Measurements from ENCODE around the gene SBNO1.

The SBNO1 gene

GRCh38 chr12:123358035-123358434, 6.6 kb downstream of the SBNO1 start:
- Histone ChIP-seq H3K4me3 (ENCODE audit: low read length in 2 of 2) (no peak overlapping the region), H4K8ac (ENCODE audit: low read depth, low read length) (no peak overlapping the region), H2AFZ (ENCODE audit: low read length) (no peak overlapping the region), H3K9me3 (replicated peaks in 1 of 2; ENCODE audit: control insufficient read depth in 2 of 2, insufficient read depth in 1 of 2, low read depth in 1 of 2, low read length in 2 of 2) (no peaks in the 10 kb centered on the region), H3K14ac (ENCODE audit: low read length) (no peak overlapping the region), H2AK5ac (ENCODE audit: low read depth, low read length) (no peak overlapping the region), H3K9ac (ENCODE audit: low read depth, low read length, poor library complexity) (no peak overlapping the region), H3K79me1 (ENCODE audit: low read depth, low read length) (peaks cover 4% of the 10 kb centered on the region), H3K36me3 (replicated peaks in 1 of 2; ENCODE audit: control insufficient read depth in 2 of 2, insufficient read depth in 2 of 2, low read length in 2 of 2) (peaks cover 0 to 47% of the 10 kb centered on the region in 2 donors), H3K23ac (ENCODE audit: low read depth, low read length, poor library complexity) (no peak overlapping the region), H3K4ac (ENCODE audit: low read length) (no peak overlapping the region), H3K27me3 (ENCODE audit: control insufficient read depth in 3 of 3, insufficient read depth in 3 of 3, low read depth in 1 of 3, low read length in 3 of 3) (no peaks in the 10 kb centered on the region), H2BK120ac (ENCODE audit: low read depth, low read length) (no peak overlapping the region), H2BK5ac (ENCODE audit: low read length) (no peak overlapping the region), H3K27ac (replicated peaks; ENCODE audit: low read length) (no peak overlapping the region), H3K4me2 (ENCODE audit: insufficient read depth, low read length, poor library complexity, severe bottlenecking) (no peak overlapping the region), H3K4me1 (ENCODE audit: control insufficient read depth in 2 of 2, insufficient read depth in 1 of 2, low read depth in 1 of 2, low read length in 2 of 2) (peaks cover 2 to 3% of the 10 kb centered on the region in 2 donors), H2BK12ac (ENCODE audit: low read length) (no peak overlapping the region), H4K91ac (ENCODE audit: low read depth, low read length, poor library complexity) (no peak overlapping the region), H2BK15ac (ENCODE audit: low read length) (no peak overlapping the region), H3K18ac (ENCODE audit: low read length) (no peak overlapping the region)
- DNase-seq (ENCODE audit: low spot score): no peak
- WGBS, 2 donors (ENCODE audit: extremely low coverage in 2 of 2, insufficient read length in 2 of 2, insufficient replicate concordance in 1 of 2): no CpG with 5 or more reads among the region's 1 CpG

DNA sequence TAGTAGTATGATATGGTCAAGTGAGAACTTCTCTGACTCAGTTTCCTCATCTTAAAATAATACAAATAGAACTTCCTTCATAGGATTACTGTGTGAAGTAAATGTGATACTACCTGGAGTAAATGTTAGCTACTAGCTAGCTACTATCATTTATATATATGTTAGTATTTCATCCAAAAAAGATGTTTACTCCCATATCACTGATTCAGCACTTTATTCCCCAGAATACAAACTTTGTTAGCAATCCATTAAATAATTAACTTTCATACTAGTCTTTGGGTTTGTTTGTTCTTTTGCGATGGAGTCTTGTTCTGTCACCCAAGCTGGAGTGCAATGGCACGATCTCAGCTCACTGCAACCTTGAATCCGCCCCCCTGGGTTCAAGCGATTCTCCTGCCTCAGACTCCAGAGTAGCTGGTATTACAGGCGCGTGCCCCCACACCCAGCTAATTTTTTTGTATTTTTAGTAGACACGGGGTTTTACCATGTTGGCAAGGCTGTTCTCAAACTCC, 8.4 kb downstream of the SBNO1 start:
- H3K27me3 ChIP-seq (ENCODE audit: control insufficient read depth in 3 of 3, insufficient read depth in 3 of 3, low read depth in 1 of 3, low read length in 3 of 3): no peaks in the 10 kb centered on the region
- no peak overlapping the region for H2BK15ac ChIP-seq (ENCODE audit: low read length)
- no peak overlapping the region for H3K18ac ChIP-seq (ENCODE audit: low read length)
- no peak overlapping the region for H4K91ac ChIP-seq (ENCODE audit: low read depth, low read length, poor library complexity)
- no peak overlapping the region for H2AK5ac ChIP-seq (ENCODE audit: low read depth, low read length)
- no peak overlapping the region for H3K4me3 ChIP-seq (ENCODE audit: low read length in 2 of 2)
- H2BK5ac ChIP-seq (ENCODE audit: low read length): no peak overlapping the region
- no peak for DNase-seq (ENCODE audit: low spot score)
- no peak overlapping the region for H3K23ac ChIP-seq (ENCODE audit: low read depth, low read length, poor library complexity)
- H2BK12ac ChIP-seq (ENCODE audit: low read length): no peak overlapping the region
- peaks cover 0 to 54% of the 10 kb centered on the region in 2 donors for H3K36me3 ChIP-seq (replicated peaks in 1 of 2; ENCODE audit: control insufficient read depth in 2 of 2, insufficient read depth in 2 of 2, low read length in 2 of 2)
- no peak overlapping the region for H3K14ac ChIP-seq (ENCODE audit: low read length)
- H3K79me1 ChIP-seq (ENCODE audit: low read depth, low read length): peaks cover 6% of the 10 kb centered on the region
- no CpG with 5 or more reads among the region's 7 CpGs for WGBS, 2 donors (ENCODE audit: extremely low coverage in 2 of 2, insufficient read length in 2 of 2, insufficient replicate concordance in 1 of 2)
- no peak overlapping the region for H2BK120ac ChIP-seq (ENCODE audit: low read depth, low read length)
- H3K4me2 ChIP-seq (ENCODE audit: insufficient read depth, low read length, poor library complexity, severe bottlenecking): no peak overlapping the region
- no peak overlapping the region for H3K27ac ChIP-seq (replicated peaks; ENCODE audit: low read length)
- no peak overlapping the region for H4K8ac ChIP-seq (ENCODE audit: low read depth, low read length)
- H2AFZ ChIP-seq (ENCODE audit: low read length): no peak overlapping the region
- H3K4ac ChIP-seq (ENCODE audit: low read length): no peak overlapping the region
- no peaks in the 10 kb centered on the region for H3K9me3 ChIP-seq (replicated peaks in 1 of 2; ENCODE audit: control insufficient read depth in 2 of 2, insufficient read depth in 1 of 2, low read depth in 1 of 2, low read length in 2 of 2)
- H3K4me1 ChIP-seq (ENCODE audit: control insufficient read depth in 2 of 2, insufficient read depth in 1 of 2, low read depth in 1 of 2, low read length in 2 of 2): no peaks in the 10 kb centered on the region
- H3K9ac ChIP-seq (ENCODE audit: low read depth, low read length, poor library complexity): no peak overlapping the region

GRCh38 chr12:123354600-123354999, 10.0 kb downstream of the SBNO1 start:
- H3K4me3 ChIP-seq (ENCODE audit: low read length in 2 of 2): no peak overlapping the region
- H3K79me1 ChIP-seq (ENCODE audit: low read depth, low read length): peaks cover 6% of the 10 kb centered on the region
- no peak overlapping the region for H3K4ac ChIP-seq (ENCODE audit: low read length)
- H3K14ac ChIP-seq (ENCODE audit: low read length): no peak overlapping the region
- no peak overlapping the region for H3K18ac ChIP-seq (ENCODE audit: low read length)
- no peak overlapping the region for H3K27ac ChIP-seq (replicated peaks; ENCODE audit: low read length)
- no peak overlapping the region for H3K4me2 ChIP-seq (ENCODE audit: insufficient read depth, low read length, poor library complexity, severe bottlenecking)
- no peaks in the 10 kb centered on the region for H3K4me1 ChIP-seq (ENCODE audit: control insufficient read depth in 2 of 2, insufficient read depth in 1 of 2, low read depth in 1 of 2, low read length in 2 of 2)
- no peak for DNase-seq (ENCODE audit: low spot score)
- no peak overlapping the region for H3K23ac ChIP-seq (ENCODE audit: low read depth, low read length, poor library complexity)
- H3K27me3 ChIP-seq (ENCODE audit: control insufficient read depth in 3 of 3, insufficient read depth in 3 of 3, low read depth in 1 of 3, low read length in 3 of 3): no peaks in the 10 kb centered on the region
- H4K91ac ChIP-seq (ENCODE audit: low read depth, low read length, poor library complexity): no peak overlapping the region
- no peak overlapping the region for H2BK15ac ChIP-seq (ENCODE audit: low read length)
- H3K9me3 ChIP-seq (replicated peaks in 1 of 2; ENCODE audit: control insufficient read depth in 2 of 2, insufficient read depth in 1 of 2, low read depth in 1 of 2, low read length in 2 of 2): no peaks in the 10 kb centered on the region
- H2BK120ac ChIP-seq (ENCODE audit: low read depth, low read length): no peak overlapping the region
- no peak overlapping the region for H3K9ac ChIP-seq (ENCODE audit: low read depth, low read length, poor library complexity)
- H2AK5ac ChIP-seq (ENCODE audit: low read depth, low read length): no peak overlapping the region
- H2BK12ac ChIP-seq (ENCODE audit: low read length): no peak overlapping the region
- no peak overlapping the region for H2BK5ac ChIP-seq (ENCODE audit: low read length)
- no peak overlapping the region for H2AFZ ChIP-seq (ENCODE audit: low read length)
- H4K8ac ChIP-seq (ENCODE audit: low read depth, low read length): no peak overlapping the region
- peaks cover 3 to 56% of the 10 kb centered on the region in 2 donors for H3K36me3 ChIP-seq (replicated peaks in 1 of 2; ENCODE audit: control insufficient read depth in 2 of 2, insufficient read depth in 2 of 2, low read length in 2 of 2)
- no CpG with 5 or more reads among the region's 2 CpGs for WGBS, 2 donors (ENCODE audit: extremely low coverage in 2 of 2, insufficient read length in 2 of 2, insufficient replicate concordance in 1 of 2)

- Histone ChIP-seq H2BK15ac (ENCODE audit: low read length) (no peak overlapping the region), H3K9ac (ENCODE audit: low read depth, low read length, poor library complexity) (no peak overlapping the region), H3K9me3 (replicated peaks in 1 of 2; ENCODE audit: control insufficient read depth in 2 of 2, insufficient read depth in 1 of 2, low read depth in 1 of 2, low read length in 2 of 2) (no peaks in the 10 kb centered on the region), H3K4ac (ENCODE audit: low read length) (no peak overlapping the region), H2BK5ac (ENCODE audit: low read length) (no peak overlapping the region), H2AK5ac (ENCODE audit: low read depth, low read length) (no peak overlapping the region), H4K8ac (ENCODE audit: low read depth, low read length) (no peak overlapping the region), H2BK120ac (ENCODE audit: low read depth, low read length) (no peak overlapping the region), H3K4me2 (ENCODE audit: insufficient read depth, low read length, poor library complexity, severe bottlenecking) (no peak overlapping the region), H3K79me1 (ENCODE audit: low read depth, low read length) (peaks cover 4% of the 10 kb centered on the region), H3K36me3 (replicated peaks in 1 of 2; ENCODE audit: control insufficient read depth in 2 of 2, insufficient read depth in 2 of 2, low read length in 2 of 2) (peaks cover 3 to 61% of the 10 kb centered on the region in 2 donors), H3K14ac (ENCODE audit: low read length) (no peak overlapping the region), H3K4me1 (ENCODE audit: control insufficient read depth in 2 of 2, insufficient read depth in 1 of 2, low read depth in 1 of 2, low read length in 2 of 2) (no peaks in the 10 kb centered on the region), H2AFZ (ENCODE audit: low read length) (no peak overlapping the region), H3K18ac (ENCODE audit: low read length) (no peak overlapping the region), H2BK12ac (ENCODE audit: low read length) (no peak overlapping the region), H3K4me3 (ENCODE audit: low read length in 2 of 2) (no peak overlapping the region), H3K27ac (replicated peaks; ENCODE audit: low read length) (no peak overlapping the region), H3K23ac (ENCODE audit: low read depth, low read length, poor library complexity) (no peak overlapping the region), H4K91ac (ENCODE audit: low read depth, low read length, poor library complexity) (no peak overlapping the region), H3K27me3 (ENCODE audit: control insufficient read depth in 3 of 3, insufficient read depth in 3 of 3, low read depth in 1 of 3, low read length in 3 of 3) (no peaks in the 10 kb centered on the region)
- WGBS, 2 donors (ENCODE audit: extremely low coverage in 2 of 2, insufficient read length in 2 of 2, insufficient replicate concordance in 1 of 2): no CpG with 5 or more reads among the region's 2 CpGs
- no peak for DNase-seq (ENCODE audit: low spot score)
Observed at GRCh38 chr12:123351349-123351748, 13.3 kb downstream of the SBNO1 start.
